Measurements from ENCODE around the gene HNRNPUL1. TPM values are rescaled to one million over a fixed set of nuclear protein-coding genes. Genes with fewer than 3 reads are reported as not detected.

HNRNPUL1 gene
- total RNA-seq, 5 donors from 2014 or later (not counting 1 experiment from before 2014, with no cell fraction given) = 275 to 350 (median 307) TPM

DNA sequence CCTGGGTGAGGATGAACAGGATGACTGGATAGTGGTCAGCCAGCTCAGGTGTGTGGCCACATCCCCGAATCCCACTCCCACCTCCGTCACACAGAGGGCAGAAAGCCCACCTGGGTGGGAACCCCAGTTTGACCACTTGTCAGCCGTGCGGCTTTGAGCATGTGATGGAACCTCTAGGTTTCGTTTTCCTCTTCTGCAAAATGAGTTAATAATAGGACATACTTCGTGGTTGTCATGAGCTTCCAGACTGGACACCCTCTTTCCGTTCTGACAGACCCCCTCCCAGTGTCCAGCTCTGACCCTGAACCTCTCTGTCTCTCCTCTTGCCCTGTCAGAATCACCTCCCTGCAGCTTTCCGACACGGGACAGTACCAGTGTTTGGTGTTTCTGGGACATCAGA lies 43.4 kb upstream of the HNRNPUL1 start:
- 50% methylated on average over 1 of the region's 9 CpGs for WGBS (ENCODE audit: insufficient coverage)
- Mint-ChIP-seq H3K27ac (no peak overlapping the region), H3K27me3 (peaks cover 32 to 39% of the 10 kb centered on the region in 2 donors), H3K4me1 (peaks cover 8 to 13% (median 11%) of the 10 kb centered on the region in 3 donors), H3K4me3 (no peak overlapping the region), H3K9me3 (no peaks in the 10 kb centered on the region), H3K36me3 (no peaks in the 10 kb centered on the region)
- H3K4me3 ChIP-seq (ENCODE audit: control insufficient read depth in 1 of 2, extremely low read depth in 1 of 2, low read length in 1 of 2) = no peak overlapping the region
- DNase-seq (no peak), ATAC-seq (replicated peaks in 1 of 4) (no peak)
- H3K36me3 ChIP-seq (ENCODE audit: control insufficient read depth in 2 of 2, extremely low read depth in 1 of 2, insufficient read depth in 1 of 2, low read length in 1 of 2) = no peaks in the 10 kb centered on the region
- no peak overlapping the region for H3K27ac ChIP-seq (ENCODE audit: low read length)
- H3K9me3 ChIP-seq = no peaks in the 10 kb centered on the region
- peaks cover 0 to 3% of the 10 kb centered on the region in 2 experiments for H3K4me1 ChIP-seq (ENCODE audit: control insufficient read depth in 1 of 2, extremely low read depth in 1 of 2, insufficient read depth in 2 of 2, low read length in 2 of 2)
- ChIA-PET POLR2A (no interaction called here), CTCF (interaction anchor here in 1 of 2 donors (0.5 to 1.0 kb wide), 2 partner anchors 17 to 86 kb away, joined by 3 read pairs; no protein-coding TSS in a partner anchor)
- H3K27me3 ChIP-seq (replicated peaks in 1 of 2; ENCODE audit: control insufficient read depth in 2 of 2, extremely low read depth in 1 of 2, insufficient read depth in 2 of 2, low read length in 1 of 2) = peaks cover 4 to 60% of the 10 kb centered on the region in 2 experiments

DNA sequence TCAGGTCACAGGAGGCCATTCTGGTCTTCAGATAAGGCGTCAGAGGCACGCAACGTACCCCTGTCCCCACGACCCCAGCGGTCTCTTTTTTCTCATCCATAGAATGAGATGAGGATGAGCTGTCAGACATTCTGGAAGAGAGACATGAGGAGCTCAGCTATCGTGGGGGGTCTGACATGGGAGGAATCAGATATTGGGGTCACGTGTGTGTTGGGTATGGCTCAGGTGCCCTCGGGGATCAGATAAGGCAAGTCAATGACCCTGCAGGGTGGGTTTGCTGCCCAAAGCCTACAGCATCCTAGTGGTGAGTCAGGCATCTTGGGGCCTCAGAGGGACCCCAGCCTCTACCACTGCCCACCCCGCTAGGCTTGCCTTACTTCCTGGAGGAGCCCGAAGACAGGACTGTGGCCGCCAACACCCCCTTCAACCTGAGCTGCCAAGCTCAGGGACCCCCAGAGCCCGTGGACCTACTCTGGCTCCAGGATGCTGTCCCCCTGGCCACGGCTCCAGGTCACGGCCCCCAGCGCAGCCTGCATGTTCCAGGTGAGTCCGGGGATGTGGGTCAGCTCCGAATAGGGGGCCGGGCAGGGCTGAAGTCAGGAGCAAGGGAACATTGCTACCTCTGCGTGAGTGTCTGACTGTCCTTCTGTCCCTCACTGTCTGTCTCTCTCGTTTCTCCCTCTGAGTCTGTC lies 42.5 kb upstream of the HNRNPUL1 start:
- Histone ChIP-seq H3K4me1 (ENCODE audit: control insufficient read depth in 1 of 2, extremely low read depth in 1 of 2, insufficient read depth in 2 of 2, low read length in 2 of 2) (peaks cover 3 to 10% of the 10 kb centered on the region in 2 experiments), H3K9me3 (no peaks in the 10 kb centered on the region), H3K36me3 (ENCODE audit: control insufficient read depth in 2 of 2, extremely low read depth in 1 of 2, insufficient read depth in 1 of 2, low read length in 1 of 2) (no peaks in the 10 kb centered on the region), H3K4me3 (ENCODE audit: control insufficient read depth in 1 of 2, extremely low read depth in 1 of 2, low read length in 1 of 2) (no peak overlapping the region), H3K27me3 (replicated peaks in 1 of 2; ENCODE audit: control insufficient read depth in 2 of 2, extremely low read depth in 1 of 2, insufficient read depth in 2 of 2, low read length in 1 of 2) (peaks cover 4 to 65% of the 10 kb centered on the region in 2 experiments), H3K27ac (ENCODE audit: low read length) (no peak overlapping the region)
- Mint-ChIP-seq H3K4me3 (no peak overlapping the region), H3K27ac (no peak overlapping the region), H3K4me1 (peaks cover 12 to 17% (median 16%) of the 10 kb centered on the region in 3 donors), H3K9me3 (no peaks in the 10 kb centered on the region), H3K27me3 (peaks cover 31 to 39% of the 10 kb centered on the region in 2 donors), H3K36me3 (no peaks in the 10 kb centered on the region)
- WGBS (ENCODE audit: insufficient coverage) = 88% methylated on average over 11 of the region's 20 CpGs
- DNase-seq (no peak), ATAC-seq (replicated peaks in 1 of 4) (no peak)
- ChIA-PET POLR2A (interaction anchor here in 1 of 2 donors (0.6 kb wide), 1 partner anchor 18 kb away, joined by 4 read pairs; no protein-coding TSS in a partner anchor), CTCF (interaction anchor here in 1 of 2 donors (0.5 to 1.0 kb wide), 2 partner anchors 17 to 85 kb away, joined by 3 read pairs; no protein-coding TSS in a partner anchor)

DNA sequence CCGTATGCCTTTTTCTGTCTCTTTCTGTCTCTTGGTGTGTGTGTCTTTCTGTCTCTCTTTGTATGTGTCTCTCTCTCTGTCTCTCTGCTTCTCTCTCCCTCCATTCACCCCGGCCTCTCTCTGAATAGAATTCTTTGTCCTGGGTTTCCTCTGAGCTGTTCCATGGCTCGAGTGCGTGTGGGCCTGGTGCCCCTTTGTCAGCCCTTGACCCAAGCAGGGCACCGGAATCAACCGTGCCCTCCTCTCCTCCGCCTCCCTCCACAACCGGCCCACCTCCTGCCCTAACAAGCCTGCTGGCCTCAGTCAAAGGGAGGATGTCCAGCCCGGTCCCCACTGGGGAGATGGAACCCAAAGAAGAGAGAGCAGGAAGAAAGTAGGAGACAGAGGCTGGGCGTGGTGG lies 41.9 kb upstream of the HNRNPUL1 start:
- no peaks in the 10 kb centered on the region for H3K9me3 Mint-ChIP-seq
- ChIA-PET POLR2A (no interaction called here), CTCF (no interaction called here)
- peaks cover 17 to 22% (median 22%) of the 10 kb centered on the region in 3 donors for H3K4me1 Mint-ChIP-seq
- H3K4me3 Mint-ChIP-seq = no peak overlapping the region
- H3K36me3 Mint-ChIP-seq = no peaks in the 10 kb centered on the region
- peaks cover 27 to 36% of the 10 kb centered on the region in 2 donors for H3K27me3 Mint-ChIP-seq
- Histone ChIP-seq H3K4me3 (ENCODE audit: control insufficient read depth in 1 of 2, extremely low read depth in 1 of 2, low read length in 1 of 2) (no peak overlapping the region), H3K9me3 (no peaks in the 10 kb centered on the region), H3K36me3 (ENCODE audit: control insufficient read depth in 2 of 2, extremely low read depth in 1 of 2, insufficient read depth in 1 of 2, low read length in 1 of 2) (no peaks in the 10 kb centered on the region), H3K27ac (ENCODE audit: low read length) (no peak overlapping the region), H3K27me3 (replicated peaks in 1 of 2; ENCODE audit: control insufficient read depth in 2 of 2, extremely low read depth in 1 of 2, insufficient read depth in 2 of 2, low read length in 1 of 2) (peaks cover 4 to 62% of the 10 kb centered on the region in 2 experiments), H3K4me1 (ENCODE audit: control insufficient read depth in 1 of 2, extremely low read depth in 1 of 2, insufficient read depth in 2 of 2, low read length in 2 of 2) (peaks cover 6 to 14% of the 10 kb centered on the region in 2 experiments)
- no peak for DNase-seq
- no peak overlapping the region for H3K27ac Mint-ChIP-seq
- ATAC-seq (replicated peaks in 1 of 4) = no peak
- 82% methylated on average over 3 of the region's 10 CpGs for WGBS (ENCODE audit: insufficient coverage)

DNA sequence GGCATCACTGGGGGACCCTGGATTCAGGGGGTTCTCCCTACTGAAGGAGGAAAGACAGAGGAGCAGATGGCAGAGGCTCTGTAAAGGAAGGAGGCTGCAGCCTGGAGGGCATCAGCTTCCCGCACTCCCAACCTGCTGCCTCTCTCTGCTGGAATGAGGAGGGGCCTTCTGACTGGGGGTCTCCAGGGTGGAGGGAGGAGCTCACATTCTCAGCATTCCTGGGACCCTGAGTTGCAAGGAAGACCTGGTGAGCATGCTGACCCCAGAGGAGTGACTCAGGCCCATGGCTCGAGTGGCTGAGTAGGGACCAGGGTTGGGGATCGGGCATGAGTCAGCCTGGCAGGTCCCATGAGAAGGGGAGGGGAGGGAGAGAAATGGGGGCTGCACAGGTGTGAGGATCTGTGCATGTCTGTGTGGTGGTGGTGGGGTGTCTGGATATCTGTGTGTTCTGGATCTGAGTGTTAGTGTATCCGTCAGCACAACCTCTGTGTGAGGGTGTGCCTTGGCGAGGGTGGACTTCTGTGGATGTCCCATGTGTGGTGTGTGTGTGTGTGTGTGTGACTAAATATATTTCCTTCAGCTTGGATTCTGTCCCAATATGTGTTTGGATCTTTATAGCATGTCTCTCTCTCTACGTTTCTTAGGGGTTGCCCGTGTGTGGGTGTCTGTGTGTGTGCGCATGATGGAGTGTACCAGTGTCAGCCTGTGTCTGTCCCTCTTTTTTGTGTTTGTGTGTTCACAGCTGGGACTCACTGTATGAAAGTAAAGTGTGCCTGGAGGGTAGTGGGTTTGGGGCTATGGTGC lies 40.5 kb upstream of the HNRNPUL1 start:
- Mint-ChIP-seq H3K27me3 (peaks cover 19 to 29% of the 10 kb centered on the region in 2 donors), H3K36me3 (no peaks in the 10 kb centered on the region), H3K4me1 (peaks cover 17 to 24% (median 22%) of the 10 kb centered on the region in 3 donors), H3K4me3 (no peak overlapping the region), H3K27ac (peak overlapping the region; percentile 7 to 40), H3K9me3 (no peaks in the 10 kb centered on the region)
- no peaks in the 10 kb centered on the region for H3K36me3 ChIP-seq (ENCODE audit: control insufficient read depth in 2 of 2, extremely low read depth in 1 of 2, insufficient read depth in 1 of 2, low read length in 1 of 2)
- POLR2A ChIA-PET = no interaction called here
- peaks cover 6 to 14% of the 10 kb centered on the region in 2 experiments for H3K4me1 ChIP-seq (ENCODE audit: control insufficient read depth in 1 of 2, extremely low read depth in 1 of 2, insufficient read depth in 2 of 2, low read length in 2 of 2)
- WGBS (ENCODE audit: insufficient coverage) = 73% methylated on average over 6 of the region's 8 CpGs
- peaks cover 0 to 55% of the 10 kb centered on the region in 2 experiments for H3K27me3 ChIP-seq (replicated peaks in 1 of 2; ENCODE audit: control insufficient read depth in 2 of 2, extremely low read depth in 1 of 2, insufficient read depth in 2 of 2, low read length in 1 of 2)
- no peak overlapping the region for H3K27ac ChIP-seq (ENCODE audit: low read length)
- no peak overlapping the region for H3K4me3 ChIP-seq (ENCODE audit: control insufficient read depth in 1 of 2, extremely low read depth in 1 of 2, low read length in 1 of 2)
- DNase-seq (no peak), ATAC-seq (replicated peaks in 1 of 4) (no peak)
- no peaks in the 10 kb centered on the region for H3K9me3 ChIP-seq
- CTCF ChIA-PET = no interaction called here

DNA sequence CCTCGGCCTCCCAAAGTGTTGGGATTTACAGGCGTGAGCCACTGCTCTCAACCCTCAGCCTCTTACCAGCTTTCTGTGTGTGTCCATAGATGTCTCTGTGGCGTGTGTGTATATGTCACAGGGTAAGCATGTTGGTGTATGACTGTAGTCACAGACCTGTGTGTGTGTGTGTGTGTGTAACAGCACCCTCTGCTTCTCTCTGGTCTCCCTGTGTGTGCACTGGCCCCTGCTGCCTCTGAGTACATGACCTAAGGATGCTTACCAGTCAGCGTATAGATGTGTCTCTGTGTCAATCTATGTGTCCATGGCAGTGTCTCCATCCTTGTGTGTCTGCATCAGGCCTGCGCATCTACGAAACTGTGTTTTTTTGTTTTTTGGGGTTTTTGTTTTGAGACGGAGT lies 39.5 kb upstream of the HNRNPUL1 start:
- H3K4me3 ChIP-seq (ENCODE audit: control insufficient read depth in 1 of 2, extremely low read depth in 1 of 2, low read length in 1 of 2) = no peak overlapping the region
- ATAC-seq (replicated peaks in 1 of 4) (no peak), DNase-seq (no peak)
- no peaks in the 10 kb centered on the region for H3K36me3 ChIP-seq (ENCODE audit: control insufficient read depth in 2 of 2, extremely low read depth in 1 of 2, insufficient read depth in 1 of 2, low read length in 1 of 2)
- no peaks in the 10 kb centered on the region for H3K36me3 Mint-ChIP-seq
- peaks cover 11 to 24% of the 10 kb centered on the region in 2 donors for H3K27me3 Mint-ChIP-seq
- no peak overlapping the region for H3K27ac ChIP-seq (ENCODE audit: low read length)
- peaks cover 6 to 14% of the 10 kb centered on the region in 2 experiments for H3K4me1 ChIP-seq (ENCODE audit: control insufficient read depth in 1 of 2, extremely low read depth in 1 of 2, insufficient read depth in 2 of 2, low read length in 2 of 2)
- POLR2A ChIA-PET = no interaction called here
- CTCF ChIA-PET = no interaction called here
- peaks cover 0 to 50% of the 10 kb centered on the region in 2 experiments for H3K27me3 ChIP-seq (replicated peaks in 1 of 2; ENCODE audit: control insufficient read depth in 2 of 2, extremely low read depth in 1 of 2, insufficient read depth in 2 of 2, low read length in 1 of 2)
- H3K4me3 Mint-ChIP-seq = no peak overlapping the region
- 95% methylated on average over 3 of the region's 7 CpGs for WGBS (ENCODE audit: insufficient coverage)
- no peak overlapping the region for H3K27ac Mint-ChIP-seq
- H3K4me1 Mint-ChIP-seq = peaks cover 17 to 24% (median 22%) of the 10 kb centered on the region in 3 donors
- no peaks in the 10 kb centered on the region for H3K9me3 Mint-ChIP-seq
- H3K9me3 ChIP-seq = no peaks in the 10 kb centered on the region

DNA sequence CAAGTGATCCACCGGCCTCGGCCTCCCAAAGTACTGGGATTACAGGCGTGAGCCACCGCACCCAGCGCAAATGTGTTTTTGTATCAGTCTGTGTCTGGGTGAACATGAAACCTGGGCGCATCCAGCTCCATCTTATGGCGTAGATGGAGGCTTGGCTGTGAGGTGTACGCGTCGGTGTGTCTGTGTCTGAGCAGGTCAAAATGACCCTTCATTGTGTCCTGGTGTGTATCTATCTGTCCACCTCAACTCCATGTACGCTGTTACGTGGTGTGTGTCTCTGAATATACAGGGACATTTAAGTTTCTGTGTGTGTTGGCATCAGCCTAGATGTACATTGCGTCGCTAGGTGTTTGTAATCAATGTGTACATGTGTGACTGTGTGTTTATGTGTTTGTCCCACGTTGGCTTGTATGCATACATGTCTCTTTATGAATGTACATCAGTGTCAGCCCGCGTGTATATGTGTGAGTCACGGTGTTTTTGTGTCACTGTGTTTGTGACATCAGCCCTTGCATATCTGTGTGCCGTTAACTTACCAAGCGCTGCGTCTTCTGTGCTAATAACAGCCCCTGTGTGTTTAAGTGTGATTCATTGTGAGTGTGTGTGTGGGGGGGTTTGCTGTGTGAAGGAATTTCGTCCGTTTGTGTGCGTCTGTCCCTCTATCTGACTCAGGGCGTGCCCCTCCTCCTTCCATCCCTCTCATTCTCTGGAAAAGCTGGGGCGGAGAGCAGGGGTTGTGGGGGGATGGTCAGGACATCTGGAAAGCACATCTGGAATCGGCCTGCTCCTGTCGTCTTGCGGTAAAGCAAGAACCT lies 38.7 kb upstream of the HNRNPUL1 start:
- DNase-seq = peak in 6 of 35 experiments; percentile 7 to 38 (median 20)
- no peaks in the 10 kb centered on the region for H3K9me3 Mint-ChIP-seq
- 69% methylated on average over 20 of the region's 29 CpGs for WGBS (ENCODE audit: insufficient coverage)

More for the DNA sequence above, 38.7 kb upstream of the HNRNPUL1 start:
- ChIA-PET POLR2A (no interaction called here), CTCF (no interaction called here)
- H3K4me1 Mint-ChIP-seq = peaks cover 15 to 24% (median 19%) of the 10 kb centered on the region in 3 donors
- H3K27ac Mint-ChIP-seq = peak overlapping the region; percentile 66 to 84
- Histone ChIP-seq H3K4me3 (ENCODE audit: control insufficient read depth in 1 of 2, extremely low read depth in 1 of 2, low read length in 1 of 2) (peak overlapping the region; percentile 26 to 87), H3K36me3 (ENCODE audit: control insufficient read depth in 2 of 2, extremely low read depth in 1 of 2, insufficient read depth in 1 of 2, low read length in 1 of 2) (no peaks in the 10 kb centered on the region), H3K27me3 (replicated peaks in 1 of 2; ENCODE audit: control insufficient read depth in 2 of 2, extremely low read depth in 1 of 2, insufficient read depth in 2 of 2, low read length in 1 of 2) (peaks cover 0 to 48% of the 10 kb centered on the region in 2 experiments), H3K27ac (ENCODE audit: low read length) (no peak overlapping the region), H3K9me3 (no peaks in the 10 kb centered on the region), H3K4me1 (ENCODE audit: control insufficient read depth in 1 of 2, extremely low read depth in 1 of 2, insufficient read depth in 2 of 2, low read length in 2 of 2) (peaks cover 6 to 14% of the 10 kb centered on the region in 2 experiments)
- peaks cover 5 to 18% of the 10 kb centered on the region in 2 donors for H3K27me3 Mint-ChIP-seq
- peak in 3 of 4 experiments; percentile 18 to 49 (median 39) for ATAC-seq (replicated peaks in 1 of 4)
- H3K4me3 Mint-ChIP-seq = peak overlapping the region; percentile 71 to 78 (median 75)
- no peaks in the 10 kb centered on the region for H3K36me3 Mint-ChIP-seq
